ENCODE measurements around the gene ACOX3. TPM values are rescaled to one million over a fixed set of nuclear protein-coding genes. Genes with fewer than 3 reads are reported as not detected.

The ACOX3 gene
- total RNA-seq, 1 experiment from 2014 or later: 12.2 TPM

DNA sequence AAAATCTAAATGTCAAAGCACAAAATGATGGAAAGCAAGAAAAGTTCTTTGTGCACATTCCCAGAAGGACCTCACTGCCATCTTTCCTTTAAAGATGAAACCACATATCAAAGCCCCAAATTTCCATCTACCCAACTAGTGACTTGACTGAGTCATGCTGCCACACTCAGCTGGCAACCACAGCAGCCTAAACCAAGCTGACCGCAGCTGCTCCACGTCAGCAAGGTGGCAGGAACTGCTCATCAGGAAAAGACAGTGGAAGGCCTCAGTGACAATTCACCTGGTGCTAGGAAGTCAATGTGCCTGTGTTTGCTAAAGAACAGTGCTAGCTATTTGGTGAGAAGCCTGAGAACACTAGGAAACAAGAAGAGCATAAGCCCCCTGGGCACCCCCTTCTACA, 26.1 kb downstream of the ACOX3 start:
- Histone ChIP-seq H3K27me3 (ENCODE audit: low read length) (no peaks in the 10 kb centered on the region), H2AFZ (ENCODE audit: low read length) (no peak overlapping the region), H3K9ac (ENCODE audit: low read length) (no peak overlapping the region), H3K27ac (ENCODE audit: low read length) (no peak overlapping the region), H3K4me3 (ENCODE audit: low read length) (no peak overlapping the region), H3K79me2 (ENCODE audit: low read length) (no peaks in the 10 kb centered on the region), H3K36me3 (ENCODE audit: low read depth, low read length) (no peaks in the 10 kb centered on the region), H4K20me1 (ENCODE audit: low read length) (no peaks in the 10 kb centered on the region), H3K4me2 (ENCODE audit: low read length) (no peak overlapping the region), H3K4me1 (ENCODE audit: insufficient read depth, low read length) (peaks cover 4% of the 10 kb centered on the region; the same call in 1 of the 2 replicates), H3K9me2 (replicated peaks; ENCODE audit: low read length) (no peaks in the 10 kb centered on the region), H3K9me3 (ENCODE audit: low read length) (no peaks in the 10 kb centered on the region), H3F3A (ENCODE audit: low read length, unreplicated experiment) (no peaks in the 10 kb centered on the region)
- POLR2A ChIA-PET (ENCODE audit: unreplicated experiment): no interaction called here
- CTCF ChIA-PET: no interaction called here
- TF ChIP-seq EZH2 (IDR thresholded peaks at IDR 0.05; ENCODE audit: low read length, unreplicated experiment) (no peak), EZH2phosphoT487 (IDR thresholded peaks at IDR 0.05; ENCODE audit: borderline replicate concordance, low read length) (no peak)
- TF ChIP-seq, protein P1, sequence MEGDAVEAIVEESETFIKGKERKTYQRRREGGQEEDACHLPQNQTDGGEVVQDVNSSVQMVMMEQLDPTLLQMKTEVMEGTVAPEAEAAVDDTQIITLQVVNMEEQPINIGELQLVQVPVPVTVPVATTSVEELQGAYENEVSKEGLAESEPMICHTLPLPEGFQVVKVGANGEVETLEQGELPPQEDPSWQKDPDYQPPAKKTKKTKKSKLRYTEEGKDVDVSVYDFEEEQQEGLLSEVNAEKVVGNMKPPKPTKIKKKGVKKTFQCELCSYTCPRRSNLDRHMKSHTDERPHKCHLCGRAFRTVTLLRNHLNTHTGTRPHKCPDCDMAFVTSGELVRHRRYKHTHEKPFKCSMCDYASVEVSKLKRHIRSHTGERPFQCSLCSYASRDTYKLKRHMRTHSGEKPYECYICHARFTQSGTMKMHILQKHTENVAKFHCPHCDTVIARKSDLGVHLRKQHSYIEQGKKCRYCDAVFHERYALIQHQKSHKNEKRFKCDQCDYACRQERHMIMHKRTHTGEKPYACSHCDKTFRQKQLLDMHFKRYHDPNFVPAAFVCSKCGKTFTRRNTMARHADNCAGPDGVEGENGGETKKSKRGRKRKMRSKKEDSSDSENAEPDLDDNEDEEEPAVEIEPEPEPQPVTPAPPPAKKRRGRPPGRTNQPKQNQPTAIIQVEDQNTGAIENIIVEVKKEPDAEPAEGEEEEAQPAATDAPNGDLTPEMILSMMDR (conservative IDR thresholded peaks at IDR 0.05; ENCODE audit: low read depth, low read length): no peak
- intact Hi-C loops (cut with micrococcal nuclease): no loop called here
- peak; percentile 6 for DNase-seq
- no peak for ATAC-seq
- BruUV-seq (replicated peaks): no TSS peak

DNA sequence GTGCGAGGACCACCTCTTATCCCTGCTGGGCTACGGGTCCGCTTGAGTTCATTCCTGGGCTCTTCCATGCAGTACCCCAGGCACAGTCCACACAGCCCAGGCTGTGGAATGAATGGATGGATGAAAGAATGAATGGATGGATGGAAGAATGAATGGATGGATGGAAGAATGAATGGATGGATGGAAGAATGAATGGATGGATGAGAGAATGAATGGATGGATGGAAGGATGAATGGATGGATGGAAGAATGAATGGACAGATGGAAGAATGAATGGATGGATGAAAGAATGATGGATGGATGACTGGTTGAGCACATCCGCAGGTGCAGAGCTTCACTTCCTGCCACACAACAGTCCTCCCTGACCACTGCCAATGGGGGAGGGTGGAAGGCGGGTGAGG, 28.2 kb downstream of the ACOX3 start:
- no TSS peak for BruUV-seq (replicated peaks)
- CTCF ChIA-PET: no interaction called here

More for the DNA sequence above, 28.2 kb downstream of the ACOX3 start:
- H4K20me1 ChIP-seq (ENCODE audit: low read length): no peaks in the 10 kb centered on the region
- no peaks in the 10 kb centered on the region for H3F3A ChIP-seq (ENCODE audit: low read length, unreplicated experiment)
- DNase-seq: no peak
- no peak overlapping the region for H3K4me2 ChIP-seq (ENCODE audit: low read length)
- no peaks in the 10 kb centered on the region for H3K36me3 ChIP-seq (ENCODE audit: low read depth, low read length)
- no peaks in the 10 kb centered on the region for H3K9me3 ChIP-seq (ENCODE audit: low read length)
- POLR2A ChIA-PET (ENCODE audit: unreplicated experiment): no interaction called here
- H3K4me1 ChIP-seq (ENCODE audit: insufficient read depth, low read length): peaks cover 4% of the 10 kb centered on the region; the same call in 1 of the 2 replicates
- H2AFZ ChIP-seq (ENCODE audit: low read length): no peak overlapping the region
- H3K9me2 ChIP-seq (replicated peaks; ENCODE audit: low read length): no peaks in the 10 kb centered on the region
- TF ChIP-seq, protein P1 (conservative IDR thresholded peaks at IDR 0.05; ENCODE audit: low read depth, low read length): no peak
- no peak for TF ChIP-seq EZH2phosphoT487 (IDR thresholded peaks at IDR 0.05; ENCODE audit: borderline replicate concordance, low read length)
- H3K27me3 ChIP-seq (ENCODE audit: low read length): no peaks in the 10 kb centered on the region
- no peaks in the 10 kb centered on the region for H3K79me2 ChIP-seq (ENCODE audit: low read length)
- no peak overlapping the region for H3K9ac ChIP-seq (ENCODE audit: low read length)
- no peak for ATAC-seq
- intact Hi-C loops (cut with micrococcal nuclease): no loop called here
- no peak overlapping the region for H3K27ac ChIP-seq (ENCODE audit: low read length)
- H3K4me3 ChIP-seq (ENCODE audit: low read length): no peak overlapping the region
